ENCODE measurements around the gene CCDC190.

The CCDC190 gene

GRCh38 chr1:162855461-162856150, 5.4 kb downstream of the CCDC190 start:
- H3F3A ChIP-seq (ENCODE audit: insufficient read depth): no peaks in the 10 kb centered on the region
- H3K27ac ChIP-seq (ENCODE audit: low read depth, low read length): no peak overlapping the region
- no peaks in the 10 kb centered on the region for H3K9me2 ChIP-seq (replicated peaks; ENCODE audit: insufficient read depth, low read length)
- H3K9me3 ChIP-seq (ENCODE audit: insufficient read depth, low read length): no peaks in the 10 kb centered on the region
- no peak overlapping the region for H3K4me2 ChIP-seq (ENCODE audit: low read depth, low read length, poor library complexity, severe bottlenecking)
- no peaks in the 10 kb centered on the region for H4K20me1 ChIP-seq (ENCODE audit: low read depth, low read length)
- no peak overlapping the region for H3K4me3 ChIP-seq (ENCODE audit: insufficient read depth, low read length, poor library complexity, severe bottlenecking)
- TF ChIP-seq EZH2phosphoT487 (conservative IDR thresholded peaks at IDR 0.05; ENCODE audit: low read length): no peak
- TF ChIP-seq, protein P1, sequence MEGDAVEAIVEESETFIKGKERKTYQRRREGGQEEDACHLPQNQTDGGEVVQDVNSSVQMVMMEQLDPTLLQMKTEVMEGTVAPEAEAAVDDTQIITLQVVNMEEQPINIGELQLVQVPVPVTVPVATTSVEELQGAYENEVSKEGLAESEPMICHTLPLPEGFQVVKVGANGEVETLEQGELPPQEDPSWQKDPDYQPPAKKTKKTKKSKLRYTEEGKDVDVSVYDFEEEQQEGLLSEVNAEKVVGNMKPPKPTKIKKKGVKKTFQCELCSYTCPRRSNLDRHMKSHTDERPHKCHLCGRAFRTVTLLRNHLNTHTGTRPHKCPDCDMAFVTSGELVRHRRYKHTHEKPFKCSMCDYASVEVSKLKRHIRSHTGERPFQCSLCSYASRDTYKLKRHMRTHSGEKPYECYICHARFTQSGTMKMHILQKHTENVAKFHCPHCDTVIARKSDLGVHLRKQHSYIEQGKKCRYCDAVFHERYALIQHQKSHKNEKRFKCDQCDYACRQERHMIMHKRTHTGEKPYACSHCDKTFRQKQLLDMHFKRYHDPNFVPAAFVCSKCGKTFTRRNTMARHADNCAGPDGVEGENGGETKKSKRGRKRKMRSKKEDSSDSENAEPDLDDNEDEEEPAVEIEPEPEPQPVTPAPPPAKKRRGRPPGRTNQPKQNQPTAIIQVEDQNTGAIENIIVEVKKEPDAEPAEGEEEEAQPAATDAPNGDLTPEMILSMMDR (IDR thresholded peaks at IDR 0.05; ENCODE audit: insufficient read depth, low read length, poor library complexity, severe bottlenecking): no peak
- no peak overlapping the region for H3K9ac ChIP-seq (ENCODE audit: low read length)
- H2AFZ ChIP-seq (ENCODE audit: low read depth, low read length, severe bottlenecking): no peak overlapping the region
- no peaks in the 10 kb centered on the region for H3K27me3 ChIP-seq (ENCODE audit: low read length)
- no peaks in the 10 kb centered on the region for H3K79me2 ChIP-seq (ENCODE audit: insufficient read depth, low read length)
- no peaks in the 10 kb centered on the region for H3K36me3 ChIP-seq (ENCODE audit: low read length)

- Histone ChIP-seq H3K27ac (ENCODE audit: low read depth, low read length) (no peak overlapping the region), H3K9ac (ENCODE audit: low read length) (no peak overlapping the region), H3K9me3 (ENCODE audit: insufficient read depth, low read length) (no peaks in the 10 kb centered on the region), H3K4me3 (ENCODE audit: insufficient read depth, low read length, poor library complexity, severe bottlenecking) (no peak overlapping the region), H3F3A (ENCODE audit: insufficient read depth) (no peaks in the 10 kb centered on the region), H4K20me1 (ENCODE audit: low read depth, low read length) (no peaks in the 10 kb centered on the region), H3K9me2 (replicated peaks; ENCODE audit: insufficient read depth, low read length) (no peaks in the 10 kb centered on the region), H3K79me2 (ENCODE audit: insufficient read depth, low read length) (no peaks in the 10 kb centered on the region), H2AFZ (ENCODE audit: low read depth, low read length, severe bottlenecking) (peak overlapping the region; percentile 23), H3K27me3 (ENCODE audit: low read length) (no peaks in the 10 kb centered on the region), H3K36me3 (ENCODE audit: low read length) (no peaks in the 10 kb centered on the region), H3K4me2 (ENCODE audit: low read depth, low read length, poor library complexity, severe bottlenecking) (no peak overlapping the region)
- TF ChIP-seq, protein P1 (IDR thresholded peaks at IDR 0.05; ENCODE audit: insufficient read depth, low read length, poor library complexity, severe bottlenecking): peak; percentile 82
- TF ChIP-seq EZH2phosphoT487 (conservative IDR thresholded peaks at IDR 0.05; ENCODE audit: low read length): no peak
Observed at GRCh38 chr1:162854245-162854882, 6.6 kb downstream of the CCDC190 start.

- Histone ChIP-seq H3K36me3 (ENCODE audit: low read length) (no peaks in the 10 kb centered on the region), H3K27me3 (ENCODE audit: low read length) (no peaks in the 10 kb centered on the region), H2AFZ (ENCODE audit: low read depth, low read length, severe bottlenecking) (no peak overlapping the region), H3K9me3 (ENCODE audit: insufficient read depth, low read length) (no peaks in the 10 kb centered on the region), H4K20me1 (ENCODE audit: low read depth, low read length) (no peaks in the 10 kb centered on the region), H3K4me3 (ENCODE audit: insufficient read depth, low read length, poor library complexity, severe bottlenecking) (no peak overlapping the region), H3K79me2 (ENCODE audit: insufficient read depth, low read length) (no peaks in the 10 kb centered on the region), H3K4me2 (ENCODE audit: low read depth, low read length, poor library complexity, severe bottlenecking) (no peak overlapping the region), H3K27ac (ENCODE audit: low read depth, low read length) (no peak overlapping the region), H3F3A (ENCODE audit: insufficient read depth) (no peaks in the 10 kb centered on the region), H3K9me2 (replicated peaks; ENCODE audit: insufficient read depth, low read length) (no peaks in the 10 kb centered on the region), H3K9ac (ENCODE audit: low read length) (no peak overlapping the region)
- no peak for TF ChIP-seq EZH2phosphoT487 (conservative IDR thresholded peaks at IDR 0.05; ENCODE audit: low read length)
- TF ChIP-seq, protein P1 (IDR thresholded peaks at IDR 0.05; ENCODE audit: insufficient read depth, low read length, poor library complexity, severe bottlenecking): no peak
Observed at GRCh38 chr1:162851341-162851740, 9.6 kb downstream of the CCDC190 start.

All from SU-DHL-6 (cell line).